CD4-positive, alpha-beta T cell (primary cell): ENCODE measurements around the gene PIK3R6. TPM values are rescaled to one million over a fixed set of nuclear protein-coding genes. Genes with fewer than 3 reads are reported as not detected.

ENCODE experiments used
- ATAC-seq: fragments of 200-7000 bp; cut with Tn5 transposase; one replicate; pipeline ENCODE4 v1.10.0; 2022; ENCODE audit warnings: mild to moderate bottlenecking; ENCODE audit not compliant: poor library complexity
- CTCF ChIA-PET: fragments of 350-600 bp; sonication (Branson Sonifier 250); formaldehyde crosslinking; loops from one replicate; lab custom pipeline; 2021; ENCODE audit warnings: antibody characterized with exemption, inconsistent platforms; lab: Charles Lee
- POLR2A ChIA-PET: fragments of 350-600 bp; sonication (Branson Sonifier 250); formaldehyde crosslinking; loops from one replicate; lab custom pipeline; 2021; ENCODE audit warnings: antibody characterized with exemption, inconsistent platforms; lab: Charles Lee
- DNase-seq, 14 experiments: peaks; one replicate each; pipeline ENCODE4 v3.0.0-alpha.2; 2013 to 2020; ENCODE audit warnings: mixed read lengths in 2 of 14
- H3K27ac ChIP-seq, 2 donors: one replicate each; pipeline versions ENCODE4 v1.5.1 to v1.7.0; 2013; ENCODE audit warnings: low read length in 2 of 2, low read depth in 1 of 2, mild to moderate bottlenecking in 1 of 2
- H3K27me3 ChIP-seq, 2 experiments: 1 replicate in 1 of 2; 2 replicates in 1 of 2; pipeline versions ENCODE4 v1.6.1 to v1.7.0; 2013; ENCODE audit warnings: low read length in 2 of 2, control low read depth in 1 of 2, mild to moderate bottlenecking in 1 of 2, moderate library complexity in 1 of 2; ENCODE audit not compliant: insufficient read depth in 2 of 2, control insufficient read depth in 1 of 2
- H3K36me3 ChIP-seq: one replicate; pipeline ENCODE4 v1.6.1; 2013; ENCODE audit warnings: low read length, control low read depth; ENCODE audit not compliant: insufficient read depth
- H3K4me1 ChIP-seq: one replicate; pipeline ENCODE4 v1.6.1; 2013; ENCODE audit warnings: low read length, control low read depth; ENCODE audit not compliant: insufficient read depth
- H3K4me3 ChIP-seq: one replicate; pipeline ENCODE4 v1.5.1; 2013; ENCODE audit warnings: mild to moderate bottlenecking, low read length, moderate library complexity
- H3K9me3 ChIP-seq, 2 experiments: 1 replicate in 1 of 2; 2 replicates in 1 of 2; pipeline versions ENCODE4 v1.6.1 to v1.7.0; 2013; ENCODE audit warnings: low read length in 2 of 2, mild to moderate bottlenecking in 2 of 2, control low read depth in 1 of 2, moderate library complexity in 1 of 2; ENCODE audit not compliant: control insufficient read depth in 1 of 2, insufficient read depth in 1 of 2
- H3K27ac Mint-ChIP-seq: one replicate; pipeline ENCODE4 v1.8.0; 2020; ENCODE audit warnings: mixed read lengths
- H3K27me3 Mint-ChIP-seq: one replicate; pipeline ENCODE4 v1.8.0; 2021; ENCODE audit warnings: mixed read lengths
- H3K36me3 Mint-ChIP-seq: one replicate; pipeline ENCODE4 v1.8.0; 2021; ENCODE audit warnings: low read depth, mixed read lengths
- H3K4me1 Mint-ChIP-seq: one replicate; pipeline ENCODE4 v1.8.0; 2021; ENCODE audit warnings: low read depth, mixed read lengths
- H3K4me3 Mint-ChIP-seq: one replicate; pipeline ENCODE4 v1.8.0; 2020; ENCODE audit warnings: mild to moderate bottlenecking, mixed read lengths
- H3K9me3 Mint-ChIP-seq: one replicate; pipeline ENCODE4 v1.8.0; 2020; ENCODE audit warnings: mixed read lengths
- intact Hi-C, 2 experiments: fragments of 100-400 bp; cut with DNase I in 1 of 2; cut with micrococcal nuclease in 1 of 2; formaldehyde crosslinking; loops; one replicate each; pipeline versions ENCODE4 v1.15.1 to v1.9.0; 2023 to 2025; cut with DNase I, micrococcal nuclease
- total RNA-seq, 174 experiments: library from RNA in 2 of 174; stranded (reverse) in 2 of 174; gene quantifications; one replicate each; pipeline ENCODE4 v1.2.3 and lab custom pipeline; 2021 to 2026
- TF ChIP-seq, protein P1 (sequence below): fragments of 200-600 bp; IDR thresholded peaks from one replicate; pipeline ENCODE4 v1.8.0; 2022; ENCODE audit warnings: antibody characterized with exemption, mild to moderate bottlenecking

PIK3R6 gene
- total RNA-seq, 2 experiments from 2014 or later = 0.50 to 0.60 TPM

DNA sequence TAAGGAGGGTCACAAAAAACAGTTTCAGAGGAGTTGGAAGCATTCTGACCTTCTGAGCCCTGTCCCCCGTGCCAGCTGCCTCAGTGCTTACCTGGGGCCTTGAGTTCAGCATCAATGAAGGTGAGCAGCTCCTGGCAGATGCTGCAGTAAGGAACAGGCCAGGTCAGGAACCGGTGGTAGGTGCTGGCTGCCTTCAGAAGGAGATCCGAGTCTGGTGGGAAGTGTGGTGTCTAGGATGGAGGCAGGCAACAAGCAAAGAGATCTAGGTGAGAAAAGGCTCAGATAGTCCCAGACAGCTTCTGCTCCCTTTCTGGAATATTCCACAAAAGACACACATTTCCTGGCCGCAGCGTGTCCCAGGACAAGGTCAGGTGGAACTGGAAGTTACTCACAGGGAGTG lies 37.2 kb upstream of the PIK3R6 start:
- peak overlapping the region; percentile 72 for H3K27ac Mint-ChIP-seq
- intact Hi-C loops = no loop called here
- DNase-seq (no peak), ATAC-seq (no peak)
- Histone ChIP-seq H3K36me3 (peaks cover 69% of the 10 kb centered on the region), H3K27ac (peak overlapping the region in 1 of 2 donors; percentile 7), H3K27me3 (no peaks in the 10 kb centered on the region), H3K9me3 (no peaks in the 10 kb centered on the region), H3K4me3 (no peak overlapping the region), H3K4me1 (peaks cover 25% of the 10 kb centered on the region)
- peaks cover 85% of the 10 kb centered on the region for H3K36me3 Mint-ChIP-seq
- H3K4me1 Mint-ChIP-seq = peaks cover 25% of the 10 kb centered on the region
- POLR2A ChIA-PET = no interaction called here
- no peaks in the 10 kb centered on the region for H3K9me3 Mint-ChIP-seq
- TF ChIP-seq, protein P1, sequence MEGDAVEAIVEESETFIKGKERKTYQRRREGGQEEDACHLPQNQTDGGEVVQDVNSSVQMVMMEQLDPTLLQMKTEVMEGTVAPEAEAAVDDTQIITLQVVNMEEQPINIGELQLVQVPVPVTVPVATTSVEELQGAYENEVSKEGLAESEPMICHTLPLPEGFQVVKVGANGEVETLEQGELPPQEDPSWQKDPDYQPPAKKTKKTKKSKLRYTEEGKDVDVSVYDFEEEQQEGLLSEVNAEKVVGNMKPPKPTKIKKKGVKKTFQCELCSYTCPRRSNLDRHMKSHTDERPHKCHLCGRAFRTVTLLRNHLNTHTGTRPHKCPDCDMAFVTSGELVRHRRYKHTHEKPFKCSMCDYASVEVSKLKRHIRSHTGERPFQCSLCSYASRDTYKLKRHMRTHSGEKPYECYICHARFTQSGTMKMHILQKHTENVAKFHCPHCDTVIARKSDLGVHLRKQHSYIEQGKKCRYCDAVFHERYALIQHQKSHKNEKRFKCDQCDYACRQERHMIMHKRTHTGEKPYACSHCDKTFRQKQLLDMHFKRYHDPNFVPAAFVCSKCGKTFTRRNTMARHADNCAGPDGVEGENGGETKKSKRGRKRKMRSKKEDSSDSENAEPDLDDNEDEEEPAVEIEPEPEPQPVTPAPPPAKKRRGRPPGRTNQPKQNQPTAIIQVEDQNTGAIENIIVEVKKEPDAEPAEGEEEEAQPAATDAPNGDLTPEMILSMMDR = no peak
- no peaks in the 10 kb centered on the region for H3K27me3 Mint-ChIP-seq
- no peak overlapping the region for H3K4me3 Mint-ChIP-seq
- CTCF ChIA-PET = interaction anchor here (2.5 kb wide), 1 partner anchor 10 kb away, joined by 6 read pairs; no protein-coding TSS in a partner anchor

DNA sequence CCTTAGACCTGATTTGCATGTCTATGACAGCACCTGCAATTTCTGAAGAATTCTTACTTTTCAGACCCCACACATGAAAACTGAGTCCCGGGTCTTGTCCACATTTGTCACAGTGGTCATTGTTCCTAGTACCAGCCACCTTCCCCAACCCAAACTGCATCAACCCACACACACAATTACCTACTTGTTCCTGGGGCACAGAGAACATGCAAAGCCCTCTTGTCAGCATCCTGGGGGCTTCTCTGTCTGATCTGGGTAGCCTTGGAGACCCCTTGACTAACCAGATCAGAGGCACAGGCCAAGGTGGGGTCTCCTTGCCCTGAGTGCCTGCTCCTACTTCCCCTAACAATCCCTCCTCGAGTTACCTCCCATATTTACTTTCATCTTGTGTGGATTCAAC lies 36.7 kb upstream of the PIK3R6 start:
- Histone ChIP-seq H3K4me1 (peaks cover 30% of the 10 kb centered on the region), H3K9me3 (no peaks in the 10 kb centered on the region), H3K36me3 (peaks cover 65% of the 10 kb centered on the region), H3K4me3 (no peak overlapping the region), H3K27me3 (no peaks in the 10 kb centered on the region), H3K27ac (no peak overlapping the region)
- ATAC-seq (no peak), DNase-seq (no peak)
- H3K27me3 Mint-ChIP-seq = no peaks in the 10 kb centered on the region
- TF ChIP-seq, protein P1 = no peak
- intact Hi-C loops = no loop called here
- H3K4me1 Mint-ChIP-seq = peaks cover 28% of the 10 kb centered on the region
- H3K4me3 Mint-ChIP-seq = no peak overlapping the region
- ChIA-PET POLR2A (interaction anchor here (1.0 kb wide), 1 partner anchor 62 kb away, joined by 3 read pairs; no protein-coding TSS in a partner anchor), CTCF (interaction anchor here (2.5 kb wide), 1 partner anchor 9 kb away, joined by 6 read pairs; no protein-coding TSS in a partner anchor)
- no peak overlapping the region for H3K27ac Mint-ChIP-seq
- no peaks in the 10 kb centered on the region for H3K9me3 Mint-ChIP-seq
- H3K36me3 Mint-ChIP-seq = peaks cover 83% of the 10 kb centered on the region

DNA sequence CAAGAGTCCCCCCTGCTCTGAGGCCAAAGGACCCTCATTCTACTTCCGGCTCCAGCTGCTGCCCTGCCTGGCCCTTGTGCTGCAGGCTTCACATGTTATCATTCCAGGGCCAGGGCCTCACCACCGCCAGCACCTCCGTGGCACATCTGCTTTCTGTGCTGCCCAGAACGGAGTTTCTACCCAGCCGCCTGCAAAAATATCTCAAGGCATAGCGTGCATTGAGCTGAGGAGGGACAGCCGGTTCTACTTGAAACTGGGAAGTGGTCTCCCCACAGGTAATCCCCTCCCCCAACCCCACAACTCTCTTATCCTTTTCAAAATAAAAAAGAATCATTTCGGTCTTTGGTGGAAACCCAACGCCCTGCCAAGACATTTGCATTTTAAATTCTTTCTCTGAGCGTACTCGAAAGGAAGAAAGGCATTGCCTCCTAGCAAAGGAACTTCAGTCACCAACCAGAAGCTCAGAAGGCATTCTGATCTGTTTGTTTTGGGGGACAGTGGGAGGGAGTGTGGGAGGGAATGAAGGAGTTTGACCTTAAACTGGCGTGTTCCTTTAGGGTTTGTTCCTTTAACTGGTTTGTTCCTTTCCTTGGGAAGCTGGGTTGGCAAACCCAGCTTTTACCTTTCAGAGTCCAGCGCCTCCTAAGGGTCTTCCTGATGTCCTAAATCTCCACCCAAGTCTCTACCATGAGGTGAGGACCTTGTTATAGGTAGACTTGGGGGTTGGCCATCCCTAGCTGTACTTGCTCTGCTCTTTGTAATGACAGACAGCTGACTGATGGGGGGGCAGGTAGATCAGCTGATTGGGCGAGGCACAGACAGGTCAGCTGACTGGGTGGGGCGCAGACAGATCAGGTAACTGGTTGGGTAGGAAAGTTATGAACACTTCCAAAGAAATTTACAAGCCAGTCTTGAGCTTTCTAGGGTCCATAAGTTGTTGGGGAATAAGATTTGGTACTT lies 33.4 kb upstream of the PIK3R6 start:
- H3K36me3 Mint-ChIP-seq = peaks cover 90% of the 10 kb centered on the region
- H3K4me1 ChIP-seq = peaks cover 63% of the 10 kb centered on the region
- TF ChIP-seq, protein P1 = no peak
- H3K27ac ChIP-seq = peak overlapping the region; percentile 39 to 54
- peak overlapping the region; percentile 93 for H3K27ac Mint-ChIP-seq
- peak overlapping the region; percentile 9 for H3K4me3 Mint-ChIP-seq
- H3K9me3 ChIP-seq = no peaks in the 10 kb centered on the region
- H3K27me3 ChIP-seq = no peaks in the 10 kb centered on the region
- no peaks in the 10 kb centered on the region for H3K27me3 Mint-ChIP-seq
- intact Hi-C loops = no loop called here
- DNase-seq (peak in 6 of 14 experiments; percentile 29 to 65 (median 45)), ATAC-seq (no peak)
- peaks cover 61% of the 10 kb centered on the region for H3K4me1 Mint-ChIP-seq
- no peak overlapping the region for H3K4me3 ChIP-seq
- no peaks in the 10 kb centered on the region for H3K9me3 Mint-ChIP-seq
- H3K36me3 ChIP-seq = peaks cover 71% of the 10 kb centered on the region
- POLR2A ChIA-PET = interaction anchor here (0.6 to 4.6 kb wide), 6 partner anchors 9 to 654 kb away, joined by 3 to 46 read pairs (median 16); partner anchors contain the start of gene PIK3R5
- CTCF ChIA-PET = interaction anchor here (1.3 to 3.9 kb wide), 6 partner anchors 39 to 97 kb away, joined by 3 to 16 read pairs (median 4); no protein-coding TSS in a partner anchor
